Left ventricle myocardium inferior (tissue), 1 donor: ENCODE results near the gene RPUSD1. TPM values are rescaled to one million over a fixed set of nuclear protein-coding genes. Genes with fewer than 3 reads are reported as not detected.
A peak's percentile ranks its signal among the peaks of the same experiment; 100 is the strongest.

ENCODE experiments used
- DNase-seq: peaks from one replicate; pipeline ENCODE4 v3.0.0-alpha.2; 2020
- H3K27ac ChIP-seq: fragments of 200-600 bp; replicated peaks from 2 replicates; pipeline ENCODE4 v1.8.0; 2021
- H3K27me3 ChIP-seq: fragments of 200-600 bp; 2 replicates; pipeline ENCODE4 v1.8.0; 2021; ENCODE audit warnings: low read depth
- H3K36me3 ChIP-seq: fragments of 200-600 bp; 2 replicates; pipeline ENCODE4 v1.8.0; 2021
- H3K4me1 ChIP-seq: fragments of 200-600 bp; 2 replicates; pipeline ENCODE4 v1.8.0; 2021
- H3K4me3 ChIP-seq: fragments of 200-600 bp; 2 replicates; pipeline ENCODE4 v1.8.0; 2021; ENCODE audit warnings: mild to moderate bottlenecking, moderate library complexity
- H3K9me3 ChIP-seq: fragments of 200-600 bp; replicated peaks from 2 replicates; pipeline ENCODE4 v1.8.0; 2021
- CTCF ChIP-seq: fragments of 200-600 bp; IDR thresholded peaks from 2 replicates; pipeline ENCODE4 v1.8.0; 2021; ENCODE audit warnings: antibody characterized with exemption, mild to moderate bottlenecking, borderline replicate concordance
- intact Hi-C: fragments of 100-400 bp; cut with micrococcal nuclease; formaldehyde crosslinking; loops from one replicate; pipeline ENCODE4 v1.11.0; 2022
- total RNA-seq: library from RNA; stranded (reverse); fragmentation: NEBNext Ultra II Directional; extraction: Animal tissue kit (Norgen Biotek cat#: 25700); gene quantifications from one replicate; pipeline ENCODE4 v1.2.1, GENCODE V29; 2021
- donor health status: DM: no; HTN: yes; CAD: no; lungs with severe emphysema.

The RPUSD1 gene
- total RNA-seq, 1 donor from 2014 or later: 10.6 TPM

- no peak for DNase-seq
- H3K27me3 ChIP-seq: peaks cover 4% of the 10 kb centered on the region
- H3K4me1 ChIP-seq: peaks cover 29% of the 10 kb centered on the region
- H3K36me3 ChIP-seq: peaks cover 8% of the 10 kb centered on the region
- no peak overlapping the region for H3K27ac ChIP-seq
- H3K4me3 ChIP-seq: no peak overlapping the region
- intact Hi-C loops: no loop called here
- H3K9me3 ChIP-seq: no peaks in the 10 kb centered on the region
- no peak for TF ChIP-seq CTCF
These were observed 3.0 kb upstream of the RPUSD1 start for GRCh38 chr16:791131-791530.

- no peak overlapping the region for H3K4me3 ChIP-seq
- no peaks in the 10 kb centered on the region for H3K27me3 ChIP-seq
- H3K27ac ChIP-seq: no peak overlapping the region
- H3K9me3 ChIP-seq: no peaks in the 10 kb centered on the region
- DNase-seq: no peak
- peaks cover 29% of the 10 kb centered on the region for H3K4me1 ChIP-seq
- intact Hi-C loops: no loop called here
- peaks cover 8% of the 10 kb centered on the region for H3K36me3 ChIP-seq
- TF ChIP-seq CTCF: no peak
These were observed 1.9 kb upstream of the RPUSD1 start for GRCh38 chr16:790086-790485.

DNA sequence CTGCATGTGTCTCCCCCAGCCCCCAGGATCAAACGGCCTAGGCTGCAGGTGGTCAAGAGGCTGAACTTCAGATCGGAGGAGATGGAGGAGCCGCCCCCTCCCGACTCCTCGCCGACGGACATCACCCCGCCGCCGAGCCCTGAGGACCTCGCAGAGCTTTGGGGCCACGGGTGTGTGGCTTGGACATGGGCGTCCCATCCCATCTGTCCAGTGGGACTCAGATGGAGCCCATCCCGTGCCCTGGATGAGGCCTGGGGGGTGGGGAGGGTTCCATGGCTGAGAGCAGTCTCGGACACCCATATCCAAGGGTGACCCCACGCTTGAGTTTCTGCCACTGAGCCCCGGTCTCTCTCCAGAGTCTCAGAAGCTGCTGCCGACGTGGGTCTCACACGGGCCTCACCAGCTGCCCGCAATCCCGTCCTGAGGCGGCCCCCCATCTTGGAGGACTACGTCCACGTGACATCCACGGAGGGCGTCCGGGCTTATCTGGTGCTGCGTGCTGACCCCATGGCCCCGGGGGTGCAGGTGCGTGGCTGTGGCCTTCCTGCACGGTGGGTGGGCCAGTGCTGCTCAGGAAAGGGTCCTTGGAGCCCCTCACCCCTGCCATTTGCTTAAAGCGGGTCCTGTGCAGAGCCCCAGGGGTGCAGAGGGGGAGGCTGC lies 1.1 kb upstream of the RPUSD1 start:
- Histone ChIP-seq H3K9me3 (no peaks in the 10 kb centered on the region), H3K27ac (no peak overlapping the region), H3K4me1 (peaks cover 29% of the 10 kb centered on the region), H3K36me3 (peaks cover 8% of the 10 kb centered on the region), H3K27me3 (no peaks in the 10 kb centered on the region), H3K4me3 (peak overlapping the region; percentile 99)
- intact Hi-C loops: no loop called here
- no peak for TF ChIP-seq CTCF
- DNase-seq: no peak

GRCh38 chr16:788399-789126 lies 382 bp upstream of the RPUSD1 start, which contains the start of gene CHTF18:
TSS of gene CHTF18 (plus strand) at chr16:788620. CDS start at chr16:788685, 65 bp downstream.
- peaks cover 30% of the 10 kb centered on the region for H3K4me1 ChIP-seq
- peak; percentile 93 for DNase-seq
- peaks cover 8% of the 10 kb centered on the region for H3K36me3 ChIP-seq
- H3K27me3 ChIP-seq: peaks cover 2% of the 10 kb centered on the region
- peak within 1 kb of the TSS; percentile 99 for H3K4me3 ChIP-seq
- TF ChIP-seq CTCF: no peak
- intact Hi-C loops: no loop called here
- peak within 1 kb of the TSS; percentile 85 for H3K27ac ChIP-seq
- no peaks in the 10 kb centered on the region for H3K9me3 ChIP-seq

DNA sequence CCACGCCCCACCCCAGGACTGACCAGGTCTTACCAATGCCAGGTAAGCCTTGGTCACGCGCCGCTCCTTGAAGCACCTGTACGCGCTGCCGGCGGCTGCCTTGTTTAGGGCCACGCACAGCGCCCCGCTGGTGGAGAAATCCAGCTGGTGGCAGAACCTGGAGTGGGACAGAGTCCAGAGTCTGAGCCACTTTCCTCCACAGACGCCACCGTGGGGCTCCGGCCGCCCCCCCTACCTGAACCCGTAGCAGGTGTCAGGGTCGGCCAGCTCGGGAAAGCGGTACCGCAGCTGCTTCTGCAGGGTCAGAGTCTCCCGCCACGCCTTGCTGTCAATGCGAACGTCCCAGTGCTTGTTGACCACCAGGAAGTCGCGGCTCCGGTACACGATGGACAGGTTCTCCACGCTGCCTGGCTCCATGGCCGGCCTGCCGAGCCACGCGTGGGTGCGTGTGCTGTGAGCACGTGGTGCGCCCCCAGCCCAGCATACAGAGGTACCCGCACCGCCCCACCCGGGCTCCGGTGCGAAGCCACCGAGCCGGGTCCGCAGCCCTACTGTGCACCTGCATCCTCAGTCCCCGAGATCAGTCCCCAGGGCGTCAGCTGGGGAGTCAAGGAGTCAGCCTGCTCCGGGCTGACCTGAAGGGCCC lies 737 bp downstream of the RPUSD1 start:
- no peak for TF ChIP-seq CTCF
- Histone ChIP-seq H3K4me3 (peak overlapping the region; percentile 99), H3K9me3 (no peaks in the 10 kb centered on the region), H3K36me3 (peaks cover 8% of the 10 kb centered on the region), H3K4me1 (peaks cover 32% of the 10 kb centered on the region), H3K27me3 (peaks cover 13% of the 10 kb centered on the region), H3K27ac (peak overlapping the region; percentile 85)
- DNase-seq: no peak
- intact Hi-C loops: no loop called here
